ENCODE measurements around the gene NANOS3. TPM values are rescaled to one million over a fixed set of nuclear protein-coding genes. Genes with fewer than 3 reads are reported as not detected.

The NANOS3 gene
- total and polyA plus RNA-seq, 9 of the 15 experiments (the other 6 are each of a cell fraction or from before 2014, with no cell fraction given) = not detected

DNA sequence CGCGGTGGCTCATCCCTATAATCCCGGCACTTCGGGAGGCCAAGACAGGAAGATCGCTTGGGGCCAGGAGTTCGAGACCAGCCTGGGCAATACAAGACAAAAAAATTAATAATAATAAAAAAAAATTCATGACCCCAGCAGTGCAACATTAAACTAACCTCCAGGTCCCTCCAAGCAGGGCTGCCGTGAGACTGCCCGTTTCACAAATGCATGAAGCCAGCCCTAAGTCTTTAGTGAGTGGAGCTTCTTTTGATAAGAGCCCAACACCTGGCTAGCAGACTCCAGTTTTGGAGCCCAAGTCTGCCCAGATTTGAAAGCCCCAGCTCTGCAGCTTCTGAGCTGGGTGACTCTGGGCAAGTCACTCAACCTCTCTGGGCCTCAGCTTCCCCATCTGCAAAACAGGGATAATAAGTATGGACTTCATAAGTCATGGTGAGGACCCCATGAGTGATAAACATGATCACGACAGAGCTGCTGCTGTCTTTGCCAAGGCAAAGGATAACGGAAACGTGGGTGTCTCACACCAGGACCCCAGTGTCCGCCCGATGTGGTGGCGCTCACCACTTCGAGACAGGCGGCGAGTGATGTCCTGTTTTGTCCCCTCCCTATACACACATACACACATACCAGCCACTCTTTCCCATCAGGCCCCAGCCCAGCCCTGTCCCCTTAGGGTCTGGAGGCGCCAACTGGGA, 38.4 kb upstream of the NANOS3 start (continued):
- TF ChIP-seq, protein P1, sequence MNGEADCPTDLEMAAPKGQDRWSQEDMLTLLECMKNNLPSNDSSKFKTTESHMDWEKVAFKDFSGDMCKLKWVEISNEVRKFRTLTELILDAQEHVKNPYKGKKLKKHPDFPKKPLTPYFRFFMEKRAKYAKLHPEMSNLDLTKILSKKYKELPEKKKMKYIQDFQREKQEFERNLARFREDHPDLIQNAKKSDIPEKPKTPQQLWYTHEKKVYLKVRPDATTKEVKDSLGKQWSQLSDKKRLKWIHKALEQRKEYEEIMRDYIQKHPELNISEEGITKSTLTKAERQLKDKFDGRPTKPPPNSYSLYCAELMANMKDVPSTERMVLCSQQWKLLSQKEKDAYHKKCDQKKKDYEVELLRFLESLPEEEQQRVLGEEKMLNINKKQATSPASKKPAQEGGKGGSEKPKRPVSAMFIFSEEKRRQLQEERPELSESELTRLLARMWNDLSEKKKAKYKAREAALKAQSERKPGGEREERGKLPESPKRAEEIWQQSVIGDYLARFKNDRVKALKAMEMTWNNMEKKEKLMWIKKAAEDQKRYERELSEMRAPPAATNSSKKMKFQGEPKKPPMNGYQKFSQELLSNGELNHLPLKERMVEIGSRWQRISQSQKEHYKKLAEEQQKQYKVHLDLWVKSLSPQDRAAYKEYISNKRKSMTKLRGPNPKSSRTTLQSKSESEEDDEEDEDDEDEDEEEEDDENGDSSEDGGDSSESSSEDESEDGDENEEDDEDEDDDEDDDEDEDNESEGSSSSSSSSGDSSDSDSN (IDR thresholded peaks at IDR 0.05; ENCODE audit: borderline replicate concordance in 1 of 2, low read depth in 2 of 2, low read length in 2 of 2) = no peak
- TF ChIP-seq, protein P2, sequence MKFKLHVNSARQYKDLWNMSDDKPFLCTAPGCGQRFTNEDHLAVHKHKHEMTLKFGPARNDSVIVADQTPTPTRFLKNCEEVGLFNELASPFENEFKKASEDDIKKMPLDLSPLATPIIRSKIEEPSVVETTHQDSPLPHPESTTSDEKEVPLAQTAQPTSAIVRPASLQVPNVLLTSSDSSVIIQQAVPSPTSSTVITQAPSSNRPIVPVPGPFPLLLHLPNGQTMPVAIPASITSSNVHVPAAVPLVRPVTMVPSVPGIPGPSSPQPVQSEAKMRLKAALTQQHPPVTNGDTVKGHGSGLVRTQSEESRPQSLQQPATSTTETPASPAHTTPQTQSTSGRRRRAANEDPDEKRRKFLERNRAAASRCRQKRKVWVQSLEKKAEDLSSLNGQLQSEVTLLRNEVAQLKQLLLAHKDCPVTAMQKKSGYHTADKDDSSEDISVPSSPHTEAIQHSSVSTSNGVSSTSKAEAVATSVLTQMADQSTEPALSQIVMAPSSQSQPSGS (CRISPR knock-in tag; IDR thresholded peaks at IDR 0.05) = no peak
- TF ChIP-seq ZNF431 (CRISPR knock-in tag; IDR thresholded peaks at IDR 0.05) (no peak), CBX1 (IDR thresholded peaks at IDR 0.05; ENCODE audit: low read depth) (peak; percentile 44; the same call in 1 of the 2 replicates), ZNF583 (CRISPR knock-in tag; IDR thresholded peaks at IDR 0.05) (no peak), ZNF589 (CRISPR knock-in tag; IDR thresholded peaks at IDR 0.05; ENCODE audit: low read depth) (no peak), IRF2 (CRISPR knock-in tag; IDR thresholded peaks at IDR 0.05) (no peak), FOXA1 (IDR thresholded peaks at IDR 0.05; ENCODE audit: borderline replicate concordance) (no peak), CHD4 (IDR thresholded peaks at IDR 0.05; ENCODE audit: insufficient read depth, insufficient replicate concordance, low read depth, low read length, poor library complexity, severe bottlenecking) (no peak), TCFL5 (CRISPR knock-in tag; conservative IDR thresholded peaks at IDR 0.05) (no peak), ZNF778 (CRISPR knock-in tag; IDR thresholded peaks at IDR 0.05) (no peak)
- TF ChIP-seq, protein P3, sequence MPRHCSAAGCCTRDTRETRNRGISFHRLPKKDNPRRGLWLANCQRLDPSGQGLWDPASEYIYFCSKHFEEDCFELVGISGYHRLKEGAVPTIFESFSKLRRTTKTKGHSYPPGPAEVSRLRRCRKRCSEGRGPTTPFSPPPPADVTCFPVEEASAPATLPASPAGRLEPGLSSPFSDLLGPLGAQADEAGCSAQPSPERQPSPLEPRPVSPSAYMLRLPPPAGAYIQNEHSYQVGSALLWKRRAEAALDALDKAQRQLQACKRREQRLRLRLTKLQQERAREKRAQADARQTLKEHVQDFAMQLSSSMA (CRISPR knock-in tag; IDR thresholded peaks at IDR 0.05) = no peak
- TF ChIP-seq, protein P4, sequence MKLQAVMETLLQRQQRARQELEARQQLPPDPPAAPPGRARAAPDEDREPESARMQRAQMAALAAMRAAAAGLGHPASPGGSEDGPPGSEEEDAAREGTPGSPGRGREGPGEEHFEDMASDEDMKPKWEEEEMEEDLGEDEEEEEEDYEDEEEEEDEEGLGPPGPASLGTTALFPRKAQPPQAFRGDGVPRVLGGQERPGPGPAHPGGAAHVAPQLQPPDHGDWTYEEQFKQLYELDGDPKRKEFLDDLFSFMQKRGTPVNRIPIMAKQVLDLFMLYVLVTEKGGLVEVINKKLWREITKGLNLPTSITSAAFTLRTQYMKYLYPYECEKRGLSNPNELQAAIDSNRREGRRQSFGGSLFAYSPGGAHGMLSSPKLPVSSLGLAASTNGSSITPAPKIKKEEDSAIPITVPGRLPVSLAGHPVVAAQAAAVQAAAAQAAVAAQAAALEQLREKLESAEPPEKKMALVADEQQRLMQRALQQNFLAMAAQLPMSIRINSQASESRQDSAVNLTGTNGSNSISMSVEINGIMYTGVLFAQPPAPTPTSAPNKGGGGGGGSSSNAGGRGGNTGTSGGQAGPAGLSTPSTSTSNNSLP (IDR thresholded peaks at IDR 0.05; ENCODE audit: borderline replicate concordance, low read depth, low read length) = no peak
- TF ChIP-seq, protein P5, sequence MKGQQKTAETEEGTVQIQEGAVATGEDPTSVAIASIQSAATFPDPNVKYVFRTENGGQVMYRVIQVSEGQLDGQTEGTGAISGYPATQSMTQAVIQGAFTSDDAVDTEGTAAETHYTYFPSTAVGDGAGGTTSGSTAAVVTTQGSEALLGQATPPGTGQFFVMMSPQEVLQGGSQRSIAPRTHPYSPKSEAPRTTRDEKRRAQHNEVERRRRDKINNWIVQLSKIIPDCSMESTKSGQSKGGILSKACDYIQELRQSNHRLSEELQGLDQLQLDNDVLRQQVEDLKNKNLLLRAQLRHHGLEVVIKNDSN (CRISPR knock-in tag; IDR thresholded peaks at IDR 0.05) = no peak
- TF ChIP-seq, protein P6, sequence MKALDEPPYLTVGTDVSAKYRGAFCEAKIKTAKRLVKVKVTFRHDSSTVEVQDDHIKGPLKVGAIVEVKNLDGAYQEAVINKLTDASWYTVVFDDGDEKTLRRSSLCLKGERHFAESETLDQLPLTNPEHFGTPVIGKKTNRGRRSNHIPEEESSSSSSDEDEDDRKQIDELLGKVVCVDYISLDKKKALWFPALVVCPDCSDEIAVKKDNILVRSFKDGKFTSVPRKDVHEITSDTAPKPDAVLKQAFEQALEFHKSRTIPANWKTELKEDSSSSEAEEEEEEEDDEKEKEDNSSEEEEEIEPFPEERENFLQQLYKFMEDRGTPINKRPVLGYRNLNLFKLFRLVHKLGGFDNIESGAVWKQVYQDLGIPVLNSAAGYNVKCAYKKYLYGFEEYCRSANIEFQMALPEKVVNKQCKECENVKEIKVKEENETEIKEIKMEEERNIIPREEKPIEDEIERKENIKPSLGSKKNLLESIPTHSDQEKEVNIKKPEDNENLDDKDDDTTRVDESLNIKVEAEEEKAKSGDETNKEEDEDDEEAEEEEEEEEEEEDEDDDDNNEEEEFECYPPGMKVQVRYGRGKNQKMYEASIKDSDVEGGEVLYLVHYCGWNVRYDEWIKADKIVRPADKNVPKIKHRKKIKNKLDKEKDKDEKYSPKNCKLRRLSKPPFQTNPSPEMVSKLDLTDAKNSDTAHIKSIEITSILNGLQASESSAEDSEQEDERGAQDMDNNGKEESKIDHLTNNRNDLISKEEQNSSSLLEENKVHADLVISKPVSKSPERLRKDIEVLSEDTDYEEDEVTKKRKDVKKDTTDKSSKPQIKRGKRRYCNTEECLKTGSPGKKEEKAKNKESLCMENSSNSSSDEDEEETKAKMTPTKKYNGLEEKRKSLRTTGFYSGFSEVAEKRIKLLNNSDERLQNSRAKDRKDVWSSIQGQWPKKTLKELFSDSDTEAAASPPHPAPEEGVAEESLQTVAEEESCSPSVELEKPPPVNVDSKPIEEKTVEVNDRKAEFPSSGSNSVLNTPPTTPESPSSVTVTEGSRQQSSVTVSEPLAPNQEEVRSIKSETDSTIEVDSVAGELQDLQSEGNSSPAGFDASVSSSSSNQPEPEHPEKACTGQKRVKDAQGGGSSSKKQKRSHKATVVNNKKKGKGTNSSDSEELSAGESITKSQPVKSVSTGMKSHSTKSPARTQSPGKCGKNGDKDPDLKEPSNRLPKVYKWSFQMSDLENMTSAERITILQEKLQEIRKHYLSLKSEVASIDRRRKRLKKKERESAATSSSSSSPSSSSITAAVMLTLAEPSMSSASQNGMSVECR (CRISPR knock-in tag; IDR thresholded peaks at IDR 0.05) = no peak; the same call in 1 of the 2 replicates
